AG09309 (cell line): ENCODE data around the gene ZDHHC24.

ENCODE experiments used
- DNase-seq: peaks from one replicate; pipeline ENCODE4 v3.0.0-alpha.2; 2010; ENCODE audit warnings: low read depth
- H3K4me3 ChIP-seq: 2 replicates; pipeline ENCODE4 v1.5.1; 2011; ENCODE audit warnings: mild to moderate bottlenecking, low read depth, low read length, moderate library complexity; ENCODE audit not compliant: control insufficient read depth
- TF ChIP-seq, protein P1 (sequence below): IDR thresholded peaks from 2 replicates; pipeline ENCODE4 v1.5.1; 2011; ENCODE audit warnings: mild to moderate bottlenecking, low read depth, low read length, inconsistent platforms; ENCODE audit not compliant: insufficient read depth, control insufficient read depth; ENCODE audit errors: missing control alignments

ZDHHC24 gene

DNA sequence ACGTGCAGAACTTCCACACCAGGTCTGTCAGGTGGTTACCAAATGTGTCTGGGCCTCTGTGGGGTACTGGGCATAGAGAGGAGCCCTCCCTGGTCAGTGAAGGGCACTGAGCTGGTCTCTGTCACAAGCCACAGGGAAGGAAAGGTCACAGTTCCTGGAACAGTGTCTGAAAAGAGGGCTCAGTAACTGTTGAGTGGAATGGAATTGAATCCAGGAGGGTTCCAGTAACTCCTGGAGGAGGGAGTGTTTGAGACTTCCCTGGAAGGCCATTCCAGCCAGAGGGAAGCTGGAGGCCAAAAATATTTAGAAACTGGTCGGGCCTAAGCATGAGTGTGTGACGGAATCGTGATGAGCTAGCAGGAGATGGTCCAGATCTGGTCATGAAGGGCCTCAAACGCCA lies 8.8 kb upstream of the ZDHHC24 start:
- H3K4me3 ChIP-seq = no peak overlapping the region
- TF ChIP-seq, protein P1, sequence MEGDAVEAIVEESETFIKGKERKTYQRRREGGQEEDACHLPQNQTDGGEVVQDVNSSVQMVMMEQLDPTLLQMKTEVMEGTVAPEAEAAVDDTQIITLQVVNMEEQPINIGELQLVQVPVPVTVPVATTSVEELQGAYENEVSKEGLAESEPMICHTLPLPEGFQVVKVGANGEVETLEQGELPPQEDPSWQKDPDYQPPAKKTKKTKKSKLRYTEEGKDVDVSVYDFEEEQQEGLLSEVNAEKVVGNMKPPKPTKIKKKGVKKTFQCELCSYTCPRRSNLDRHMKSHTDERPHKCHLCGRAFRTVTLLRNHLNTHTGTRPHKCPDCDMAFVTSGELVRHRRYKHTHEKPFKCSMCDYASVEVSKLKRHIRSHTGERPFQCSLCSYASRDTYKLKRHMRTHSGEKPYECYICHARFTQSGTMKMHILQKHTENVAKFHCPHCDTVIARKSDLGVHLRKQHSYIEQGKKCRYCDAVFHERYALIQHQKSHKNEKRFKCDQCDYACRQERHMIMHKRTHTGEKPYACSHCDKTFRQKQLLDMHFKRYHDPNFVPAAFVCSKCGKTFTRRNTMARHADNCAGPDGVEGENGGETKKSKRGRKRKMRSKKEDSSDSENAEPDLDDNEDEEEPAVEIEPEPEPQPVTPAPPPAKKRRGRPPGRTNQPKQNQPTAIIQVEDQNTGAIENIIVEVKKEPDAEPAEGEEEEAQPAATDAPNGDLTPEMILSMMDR = no peak
- DNase-seq = no peak

DNA sequence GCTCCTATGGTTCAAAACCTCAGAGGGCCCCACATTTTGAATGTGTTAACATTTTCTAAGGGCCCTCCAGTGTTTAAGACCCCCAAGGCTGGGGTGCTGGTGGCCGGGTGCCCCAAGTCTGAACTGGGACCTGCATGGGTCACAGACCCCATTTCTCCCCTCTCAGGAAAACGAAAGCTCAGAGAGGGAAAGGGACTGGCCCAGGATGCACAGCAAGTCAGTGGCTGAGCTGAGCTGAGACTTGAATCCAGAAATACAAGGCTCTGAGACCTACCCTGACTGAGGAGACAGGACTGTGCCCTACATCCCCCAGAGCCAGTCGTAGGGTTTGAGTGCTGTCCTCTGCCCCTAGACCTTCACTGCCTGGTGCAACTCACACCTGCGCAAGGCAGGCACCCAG lies 5.0 kb upstream of the ZDHHC24 start:
- no peak for DNase-seq
- no peak overlapping the region for H3K4me3 ChIP-seq
- TF ChIP-seq, protein P1 = no peak

DNA sequence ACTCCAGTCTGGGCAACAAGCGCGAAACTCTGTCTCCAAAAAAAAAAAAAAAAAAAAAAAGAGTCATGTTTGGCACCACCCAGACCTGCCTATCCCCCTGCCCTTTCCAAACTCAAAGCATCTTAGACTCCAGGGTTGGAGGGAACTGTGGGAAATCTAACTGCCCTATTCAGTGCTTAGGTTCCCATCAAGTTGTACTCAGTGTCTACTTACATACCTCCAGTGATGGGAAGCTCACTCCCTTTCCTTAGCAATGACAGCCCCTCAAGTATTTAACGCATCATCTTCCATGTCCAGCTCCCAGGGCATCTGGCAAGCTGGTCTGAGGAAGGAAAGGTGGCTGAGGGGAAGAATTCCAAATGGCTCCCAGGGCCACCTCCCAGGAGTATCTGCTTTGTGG lies 3.8 kb upstream of the ZDHHC24 start:
- H3K4me3 ChIP-seq = no peak overlapping the region
- TF ChIP-seq, protein P1 = no peak
- DNase-seq = no peak

DNA sequence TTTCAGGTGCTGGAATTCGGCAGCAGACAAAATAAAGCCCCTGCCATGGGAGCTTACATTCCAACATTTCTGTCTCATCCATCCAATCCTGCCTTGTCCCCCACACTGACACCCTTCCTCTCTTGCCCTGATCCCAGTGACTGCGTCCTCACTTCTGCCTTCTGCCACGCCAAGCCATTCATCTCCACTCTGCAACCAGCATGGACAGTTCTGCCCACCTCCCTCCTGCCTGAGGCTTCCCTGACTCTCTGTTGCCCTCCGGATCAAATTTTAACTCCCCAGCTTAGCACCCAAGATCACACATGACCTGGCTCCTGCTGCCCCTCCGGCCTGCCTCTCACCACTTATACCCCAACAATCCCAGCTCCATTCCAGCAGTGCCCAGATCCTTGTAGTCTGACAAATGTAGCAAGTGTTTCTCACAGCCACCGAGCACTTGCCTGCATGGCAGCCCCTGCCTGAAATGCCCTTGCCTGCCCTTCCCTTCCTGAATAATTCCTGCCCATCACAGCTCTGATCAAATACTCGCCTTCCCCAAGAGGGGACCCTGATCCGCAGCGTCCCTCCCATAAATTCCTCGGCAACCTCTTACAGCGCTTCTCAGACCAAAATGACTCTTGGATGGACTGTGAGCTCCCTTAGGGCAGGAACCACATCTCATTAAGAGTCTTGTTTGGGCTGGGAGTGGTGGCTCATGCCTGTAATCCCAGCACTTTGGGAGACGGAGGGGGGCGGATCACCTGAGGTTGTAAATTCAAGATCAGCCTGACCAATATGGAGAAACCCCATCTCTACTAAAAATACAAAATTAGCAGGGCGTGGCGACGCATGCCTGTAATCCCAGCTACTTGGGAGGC lies 3.2 kb upstream of the ZDHHC24 start:
- TF ChIP-seq, protein P1 = no peak
- H3K4me3 ChIP-seq = no peak overlapping the region

DNA sequence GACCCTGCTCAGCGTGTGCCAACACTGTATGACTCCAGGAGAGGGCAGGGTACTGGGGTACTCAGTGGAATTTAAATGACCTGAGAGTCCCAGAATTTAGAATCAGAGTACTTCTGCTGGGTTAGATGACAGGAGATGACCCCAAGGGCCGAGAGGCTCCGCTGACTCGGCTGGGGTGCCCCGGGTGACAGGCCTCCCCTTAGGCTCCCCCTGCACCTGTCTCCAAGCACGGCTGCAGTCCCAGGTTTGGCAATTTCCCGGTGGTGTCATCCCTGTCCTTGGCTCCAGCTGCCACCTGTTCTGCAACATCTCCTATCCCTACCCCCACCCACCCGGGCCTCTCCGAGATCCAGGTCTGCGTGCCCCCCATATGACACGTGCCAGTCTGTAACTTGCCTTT lies 2.2 kb upstream of the ZDHHC24 start:
- no peak for DNase-seq
- TF ChIP-seq, protein P1 = no peak
- no peak overlapping the region for H3K4me3 ChIP-seq

More for the DNA sequence above, 3.2 kb upstream of the ZDHHC24 start:
- DNase-seq = no peak

DNA sequence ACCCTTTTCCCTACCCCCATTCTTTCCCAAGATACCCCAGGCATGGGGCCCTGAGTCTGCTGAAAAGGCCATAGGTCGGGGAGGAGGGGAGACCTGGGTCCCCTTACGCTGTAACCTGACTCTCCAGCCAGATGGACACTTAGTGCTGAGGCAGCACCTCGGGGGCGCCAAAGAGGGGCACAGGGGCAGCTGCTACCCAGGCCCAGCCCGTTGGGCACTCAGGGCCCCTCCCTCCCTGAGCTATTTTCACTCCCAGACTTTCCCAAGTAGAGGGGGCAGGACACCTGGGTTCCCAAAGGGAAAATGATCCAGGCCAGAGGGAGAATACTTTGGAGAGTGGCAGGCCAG lies 1.8 kb upstream of the ZDHHC24 start:
- TF ChIP-seq, protein P1 = no peak
- DNase-seq = no peak
- no peak overlapping the region for H3K4me3 ChIP-seq
